Activated naive CD4-positive, alpha-beta T cell treated with anti-CD3 and anti-CD28 coated beads, Interleukin-2, amount 50 U/mL, for 16 hours (primary cell): ENCODE measurements around the gene BCL11A.

Experiments used
- DNase-seq: peaks from one replicate; pipeline ENCODE4 v3.0.0-alpha.2; 2020

The BCL11A gene

GRCh38 chr2:60480089-60480773 lies 73.2 kb downstream of the BCL11A start:
- DNase-seq = no peak

- no peak for DNase-seq
These were observed 74.0 kb downstream of the BCL11A start for GRCh38 chr2:60479226-60480088.

DNA sequence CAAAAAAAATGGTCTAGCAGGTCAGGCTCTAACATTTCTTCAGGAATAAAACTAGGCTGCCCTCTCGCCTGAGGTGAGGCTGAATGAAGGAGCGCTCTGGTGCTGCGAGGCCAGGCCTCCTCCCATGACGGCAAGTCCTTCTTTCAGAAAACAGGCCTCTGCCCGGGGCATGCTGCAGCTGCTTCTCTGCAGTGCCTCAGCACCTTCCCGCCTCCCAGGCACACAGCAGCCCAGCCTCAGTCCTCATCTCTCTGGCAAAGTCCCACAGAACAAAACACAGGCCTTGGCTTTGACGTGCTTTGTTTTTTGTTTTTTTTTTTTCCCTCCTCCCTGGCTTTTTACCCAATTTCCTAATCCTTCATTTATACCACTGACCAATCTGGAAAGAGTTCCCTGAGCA lies 74.8 kb downstream of the BCL11A start:
- no peak for DNase-seq

GRCh38 chr2:60476206-60476954 lies 77.1 kb downstream of the BCL11A start:
- no peak for DNase-seq

DNA sequence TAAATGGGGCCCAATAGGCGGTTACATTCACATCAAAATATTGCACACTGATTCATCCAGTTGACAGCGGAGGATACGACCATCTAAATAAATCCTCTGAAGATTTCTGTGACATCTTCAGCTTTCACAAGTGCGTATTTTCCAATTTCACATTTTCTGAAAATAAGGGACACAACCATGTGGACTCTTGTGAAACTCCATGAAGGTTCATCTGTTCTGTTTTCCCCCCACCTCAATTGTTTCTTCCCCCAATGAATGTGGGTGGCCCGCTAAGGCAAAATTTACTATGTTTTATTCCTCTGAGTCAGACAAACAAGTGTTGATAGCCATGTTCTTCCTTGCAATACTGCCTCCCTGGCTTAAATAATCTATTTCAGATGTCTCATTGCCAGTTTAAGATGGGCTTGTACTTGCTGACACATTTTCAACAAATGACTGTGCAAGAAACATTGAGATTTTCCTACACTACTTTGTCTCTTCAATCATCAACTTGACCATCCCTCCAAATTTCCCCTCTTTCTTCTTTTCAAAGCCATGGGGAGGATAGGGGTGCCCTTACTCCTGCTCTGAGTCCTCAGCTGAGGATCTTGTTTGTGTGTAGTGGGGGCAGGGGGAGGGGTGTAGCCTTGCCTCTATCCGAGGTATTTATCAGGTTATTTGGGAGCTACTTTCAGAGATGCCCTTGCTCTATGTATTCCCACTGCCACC lies 78.2 kb downstream of the BCL11A start:
- DNase-seq = no peak

DNA sequence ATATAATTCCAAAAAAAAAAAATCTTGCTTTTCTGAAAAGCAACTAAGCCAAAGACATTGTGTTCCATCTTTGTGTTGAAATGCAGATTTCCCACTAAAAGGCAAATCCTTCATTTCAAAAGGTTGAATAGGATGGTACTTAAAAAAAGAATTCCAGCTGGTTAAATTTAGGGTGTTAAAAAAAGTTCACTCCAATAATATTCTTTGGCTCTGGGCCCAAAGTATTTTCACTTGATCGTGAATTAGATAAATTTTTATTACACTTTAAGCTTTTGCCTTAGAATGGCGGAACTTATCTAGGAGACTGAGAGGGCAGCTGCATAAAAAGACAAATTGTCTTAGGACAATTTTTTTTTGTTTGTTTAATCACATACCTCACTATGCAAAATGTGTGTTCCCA lies 79.2 kb downstream of the BCL11A start:
- no peak for DNase-seq

- DNase-seq = no peak
These were observed 79.9 kb downstream of the BCL11A start for GRCh38 chr2:60473546-60473945.

- DNase-seq = no peak
These were observed 80.7 kb downstream of the BCL11A start for GRCh38 chr2:60472663-60473289.

- no peak for DNase-seq
These were observed 81.4 kb downstream of the BCL11A start for GRCh38 chr2:60472041-60472440.

GRCh38 chr2:60470340-60470739 lies 83.1 kb downstream of the BCL11A start:
- no peak for DNase-seq

DNA sequence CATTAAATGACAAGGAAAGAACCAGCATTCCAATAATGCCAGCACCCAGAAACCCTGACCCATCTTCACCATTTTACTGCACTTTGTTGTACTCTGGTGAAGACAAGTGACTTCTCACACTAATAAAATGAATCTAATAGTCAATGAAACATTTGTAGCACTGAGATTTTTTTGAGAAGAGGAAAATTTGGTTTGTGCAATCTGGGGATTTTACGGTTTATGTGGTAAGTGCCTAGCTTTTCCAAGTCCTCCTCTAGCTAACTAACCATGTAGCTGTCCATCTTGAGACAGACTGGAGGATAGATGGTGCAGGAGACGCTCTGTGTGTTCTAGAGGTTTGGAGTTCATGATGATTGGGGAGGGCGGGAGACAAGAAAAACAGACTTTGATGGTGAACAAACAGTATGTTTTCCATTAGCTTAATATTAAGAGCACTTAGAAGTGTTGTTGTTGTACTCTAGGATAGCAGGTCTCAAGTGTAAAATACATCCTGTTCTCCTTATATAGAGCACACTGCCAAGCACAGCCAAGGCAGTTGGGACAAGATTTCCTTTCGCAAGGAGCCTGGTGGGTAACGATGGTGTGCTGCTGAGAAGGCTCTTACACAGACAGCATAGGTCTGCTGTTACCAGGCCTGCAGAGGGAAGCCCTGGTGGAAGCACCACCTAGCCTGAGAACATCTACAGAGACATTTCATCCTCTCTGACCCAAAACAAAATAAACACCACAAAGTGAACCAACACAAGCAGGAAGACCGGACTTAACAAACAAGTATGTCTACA lies 83.7 kb downstream of the BCL11A start:
- no peak for DNase-seq

GRCh38 chr2:60468382-60469085 lies 84.9 kb downstream of the BCL11A start:
- no peak for DNase-seq

DNA sequence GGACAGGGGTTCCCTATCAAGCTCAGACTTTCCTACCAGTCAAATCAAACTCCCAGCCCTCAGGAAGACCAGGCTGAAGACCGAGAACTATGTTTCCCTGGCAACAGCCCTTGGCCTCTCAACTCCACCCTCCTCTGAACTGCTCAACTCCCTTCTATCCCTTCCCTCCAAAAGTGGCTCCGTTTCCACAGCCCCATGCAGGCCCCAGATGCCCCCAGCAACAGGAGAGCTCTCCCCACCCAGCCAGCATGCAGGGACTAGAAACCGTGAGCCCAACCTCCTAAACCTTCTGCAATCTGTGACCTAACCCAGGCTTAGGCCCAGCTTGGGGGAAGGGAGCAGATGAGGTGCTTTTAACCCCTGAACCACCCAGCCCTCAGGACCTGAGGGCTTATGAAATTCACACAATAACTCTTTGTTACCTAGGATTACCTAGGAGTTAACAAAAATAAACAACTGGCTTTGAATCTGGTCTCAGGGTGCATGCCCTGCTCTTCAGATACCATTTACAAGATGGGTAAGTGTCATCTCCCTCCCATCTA lies 87.2 kb downstream of the BCL11A start:
- no peak for DNase-seq

- no peak for DNase-seq
These were observed 87.7 kb downstream of the BCL11A start for GRCh38 chr2:60465736-60466135.

GRCh38 chr2:60463249-60463648 lies 90.2 kb downstream of the BCL11A start:
- no peak for DNase-seq

DNA sequence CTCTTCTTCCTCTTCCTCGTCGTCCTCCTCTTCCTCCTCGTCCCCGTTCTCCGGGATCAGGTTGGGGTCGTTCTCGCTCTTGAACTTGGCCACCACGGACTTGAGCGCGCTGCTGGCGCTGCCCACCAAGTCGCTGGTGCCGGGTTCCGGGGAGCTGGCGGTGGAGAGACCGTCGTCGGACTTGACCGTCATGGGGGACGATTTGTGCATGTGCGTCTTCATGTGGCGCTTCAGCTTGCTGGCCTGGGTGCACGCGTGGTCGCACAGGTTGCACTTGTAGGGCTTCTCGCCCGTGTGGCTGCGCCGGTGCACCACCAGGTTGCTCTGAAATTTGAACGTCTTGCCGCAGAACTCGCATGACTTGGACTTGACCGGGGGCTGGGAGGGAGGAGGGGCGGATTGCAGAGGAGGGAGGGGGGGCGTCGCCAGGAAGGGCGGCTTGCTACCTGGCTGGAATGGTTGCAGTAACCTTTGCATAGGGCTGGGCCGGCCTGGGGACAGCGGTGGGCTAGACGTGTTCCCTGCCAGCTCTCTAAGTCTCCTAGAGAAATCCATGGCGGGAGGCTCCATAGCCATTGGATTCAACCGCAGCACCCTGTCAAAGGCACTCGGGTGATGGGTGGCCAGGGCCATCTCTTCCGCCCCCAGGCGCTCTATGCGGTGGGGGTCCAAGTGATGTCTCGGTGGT lies 91.9 kb downstream of the BCL11A start:
- no peak for DNase-seq

GRCh38 chr2:60460577-60461420 lies 92.7 kb downstream of the BCL11A start:
- no peak for DNase-seq

- no peak for DNase-seq
These were observed 93.6 kb downstream of the BCL11A start for GRCh38 chr2:60459851-60460250.

DNA sequence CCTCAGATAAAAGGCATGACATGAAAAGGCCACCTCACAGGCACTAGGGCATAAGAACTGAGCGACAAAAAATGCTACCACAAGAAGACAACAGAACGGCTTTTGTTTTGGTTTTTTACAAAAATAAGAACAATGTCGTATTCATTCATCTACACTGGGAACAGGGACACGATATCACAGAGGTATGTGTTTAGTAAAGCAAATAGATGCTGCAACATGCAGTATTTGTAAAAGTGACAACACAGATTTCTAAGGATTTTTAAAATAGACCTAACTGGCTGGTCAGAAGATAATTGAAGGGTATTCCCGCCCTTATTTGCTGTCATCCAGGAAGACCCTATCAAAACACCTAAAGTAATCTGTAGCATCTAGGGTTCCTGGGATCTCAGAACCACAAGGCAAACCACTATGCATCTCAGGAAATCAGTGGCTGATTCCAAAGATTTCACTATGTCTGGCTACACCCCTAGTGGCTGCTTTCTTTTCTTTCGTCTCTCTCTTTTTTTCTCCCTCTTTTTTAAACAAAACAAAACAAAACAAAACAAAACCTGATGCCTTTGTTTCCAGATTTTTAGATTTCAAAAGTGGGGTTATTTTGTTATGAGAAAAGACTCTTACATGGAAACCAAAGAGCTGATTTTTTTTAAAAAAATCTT lies 97.2 kb downstream of the BCL11A start:
- DNase-seq = no peak
